Neural cell (in vitro differentiated cells): ENCODE results near the gene TTYH1.

Experiments
- CTCF ChIP-seq: fragments of 450-650 bp; IDR thresholded peaks from 2 replicates; pipeline ENCODE4 v1.5.1; 2014; ENCODE audit warnings: antibody characterized with exemption, mild to moderate bottlenecking, moderate library complexity; ENCODE audit not compliant: poor library complexity, severe bottlenecking
- EP300 ChIP-seq: fragments of 450-650 bp; conservative IDR thresholded peaks from 2 replicates; pipeline ENCODE4 v1.6.1; 2014; ENCODE audit warnings: antibody characterized with exemption, mild to moderate bottlenecking, moderate library complexity; ENCODE audit not compliant: poor library complexity, severe bottlenecking
- EZH2 ChIP-seq: fragments of 200-600, 300-800 bp; shearing (Covaris generic), sonication (generic); IDR thresholded peaks from 2 replicates; pipeline ENCODE4 v1.6.1; 2014; ENCODE audit warnings: antibody characterized with exemption, low read length, borderline replicate concordance, mild to moderate bottlenecking; ENCODE audit not compliant: insufficient read depth, poor library complexity, severe bottlenecking
- POLR2AphosphoS5 ChIP-seq: IDR thresholded peaks from 2 replicates; pipeline ENCODE4 v1.6.1; 2012
- RAD21 ChIP-seq: fragments of 450-650 bp; conservative IDR thresholded peaks from 2 replicates; pipeline ENCODE4 v1.6.1; 2014; ENCODE audit warnings: antibody characterized with exemption, mild to moderate bottlenecking, moderate library complexity
- SMC3 ChIP-seq: fragments of 450-650 bp; conservative IDR thresholded peaks from 2 replicates; pipeline ENCODE4 v1.6.1; 2014; ENCODE audit warnings: antibody characterized with exemption, mild to moderate bottlenecking, moderate library complexity; ENCODE audit not compliant: poor library complexity
- TF ChIP-seq, protein P1 (sequence below): IDR thresholded peaks from 2 replicates; pipeline ENCODE4 v1.6.1; 2012; ENCODE audit warnings: borderline replicate concordance

DNA sequence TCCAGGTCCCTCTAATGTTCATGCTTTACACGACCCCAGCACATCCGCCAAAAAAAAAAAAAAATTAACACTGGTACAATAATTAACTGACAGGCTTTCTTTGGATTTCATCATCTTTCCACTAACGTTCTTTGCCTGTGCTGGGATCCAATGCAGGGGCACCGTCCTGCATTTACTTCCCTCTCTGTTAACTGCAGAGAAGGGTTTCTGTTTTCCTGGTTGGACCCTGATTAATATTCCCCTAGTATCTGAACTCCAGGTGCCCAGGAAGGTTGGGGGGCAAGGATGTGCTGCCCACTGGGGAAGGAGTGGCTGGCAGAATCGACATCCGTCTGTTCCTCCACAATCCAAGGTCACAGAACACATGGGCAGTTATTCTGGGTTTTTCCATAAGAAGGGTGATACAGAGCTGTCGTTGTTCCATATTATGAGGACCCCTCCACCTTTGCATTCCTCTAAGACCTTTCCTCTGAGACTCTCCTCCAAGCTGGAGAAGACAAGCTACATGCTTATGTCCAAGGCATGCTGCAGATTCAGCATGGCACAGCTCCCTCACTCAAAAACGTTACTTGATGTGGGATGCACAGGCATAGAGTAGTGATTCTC lies 46.1 kb upstream of the TTYH1 start:
- TF ChIP-seq SMC3 (no peak), CTCF (no peak), EZH2 (no peak), EP300 (no peak), POLR2AphosphoS5 (no peak), RAD21 (no peak)
- TF ChIP-seq, protein P1, sequence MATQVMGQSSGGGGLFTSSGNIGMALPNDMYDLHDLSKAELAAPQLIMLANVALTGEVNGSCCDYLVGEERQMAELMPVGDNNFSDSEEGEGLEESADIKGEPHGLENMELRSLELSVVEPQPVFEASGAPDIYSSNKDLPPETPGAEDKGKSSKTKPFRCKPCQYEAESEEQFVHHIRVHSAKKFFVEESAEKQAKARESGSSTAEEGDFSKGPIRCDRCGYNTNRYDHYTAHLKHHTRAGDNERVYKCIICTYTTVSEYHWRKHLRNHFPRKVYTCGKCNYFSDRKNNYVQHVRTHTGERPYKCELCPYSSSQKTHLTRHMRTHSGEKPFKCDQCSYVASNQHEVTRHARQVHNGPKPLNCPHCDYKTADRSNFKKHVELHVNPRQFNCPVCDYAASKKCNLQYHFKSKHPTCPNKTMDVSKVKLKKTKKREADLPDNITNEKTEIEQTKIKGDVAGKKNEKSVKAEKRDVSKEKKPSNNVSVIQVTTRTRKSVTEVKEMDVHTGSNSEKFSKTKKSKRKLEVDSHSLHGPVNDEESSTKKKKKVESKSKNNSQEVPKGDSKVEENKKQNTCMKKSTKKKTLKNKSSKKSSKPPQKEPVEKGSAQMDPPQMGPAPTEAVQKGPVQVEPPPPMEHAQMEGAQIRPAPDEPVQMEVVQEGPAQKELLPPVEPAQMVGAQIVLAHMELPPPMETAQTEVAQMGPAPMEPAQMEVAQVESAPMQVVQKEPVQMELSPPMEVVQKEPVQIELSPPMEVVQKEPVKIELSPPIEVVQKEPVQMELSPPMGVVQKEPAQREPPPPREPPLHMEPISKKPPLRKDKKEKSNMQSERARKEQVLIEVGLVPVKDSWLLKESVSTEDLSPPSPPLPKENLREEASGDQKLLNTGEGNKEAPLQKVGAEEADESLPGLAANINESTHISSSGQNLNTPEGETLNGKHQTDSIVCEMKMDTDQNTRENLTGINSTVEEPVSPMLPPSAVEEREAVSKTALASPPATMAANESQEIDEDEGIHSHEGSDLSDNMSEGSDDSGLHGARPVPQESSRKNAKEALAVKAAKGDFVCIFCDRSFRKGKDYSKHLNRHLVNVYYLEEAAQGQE, result no peak
